K562 (cell line): ENCODE measurements around the gene TBL1X. TPM values are rescaled to one million over a fixed set of nuclear protein-coding genes. Genes with fewer than 3 reads are reported as not detected.

ENCODE experiments used
- ATAC-seq: fragments of 200-7000 bp; cut with Tn5 transposase; 3 replicates; pipeline ENCODE4 v1.9.1; 2020; ENCODE audit warnings: moderate library complexity
- BruUV-seq: library from RNA; stranded (reverse); fragments of 400-500 nt; replicated peaks from 2 replicates; lab custom pipeline; 2021; lab: Mats Ljungman, UMichigan
- CTCF ChIA-PET: fragments of 300-600 bp; formaldehyde crosslinking; extraction: SDS; loops from one replicate; lab custom pipeline; 2021; ENCODE audit warnings: low intra/inter-chr PET ratio; lab: Yijun Ruan, JAX
- POLR2A ChIA-PET: fragments of 300-600, 350-650 bp; sonication (Branson Sonifier 250); formaldehyde crosslinking; extraction: SDS; loops from one replicate; lab custom pipeline; 2021; ENCODE audit warnings: antibody characterized with exemption, inconsistent platforms; lab: Yijun Ruan, JAX
- DNase-seq, 4 experiments: peaks; one replicate each; pipeline versions ENCODE4 v3.0.0 to v3.0.0-alpha.2; 2011 to 2018; ENCODE audit warnings: low spot score in 3 of 4, mixed read lengths in 3 of 4; ENCODE audit errors: extremely low read depth in 1 of 4
- FAIRE-seq: peaks from 2 replicates; lab custom pipeline; 2011; peaks lifted over from hg19 to GRCh38; lab: Jason Lieb, UNC
- H2AFZ ChIP-seq: 2 replicates; pipeline ENCODE4 v1.6.0; 2011; ENCODE audit warnings: low read depth, low read length, control low read depth, inconsistent platforms
- H3K27ac ChIP-seq: fragments of 200-600 bp; 3 replicates; pipeline ENCODE4 v1.8.0; 2011; ENCODE audit warnings: low read depth, mild to moderate bottlenecking, control low read depth, inconsistent platforms, low read length, moderate library complexity, mixed read lengths; ENCODE audit errors: extremely low read depth
- H3K27me3 ChIP-seq, 2 experiments: fragments of 300-600 bp in 1 of 2; 2 replicates in 1 of 2; 3 replicates in 1 of 2; pipeline versions ENCODE4 v1.6.0 to v1.8.0; 2011; ENCODE audit warnings: inconsistent platforms in 2 of 2, low read length in 2 of 2, mild to moderate bottlenecking in 1 of 2, mixed read lengths in 1 of 2, moderate library complexity in 1 of 2; ENCODE audit not compliant: control insufficient read depth in 2 of 2, insufficient read depth in 2 of 2
- H3K36me3 ChIP-seq: fragments of 300-600 bp; 3 replicates; pipeline ENCODE4 v1.8.0; 2011; ENCODE audit warnings: mild to moderate bottlenecking, low read length, inconsistent platforms; ENCODE audit not compliant: control insufficient read depth, insufficient read depth
- H3K4me1 ChIP-seq, 2 experiments: fragments of 200-600 bp in 1 of 2; replicated peaks in 1 of 2; 2 replicates in 1 of 2; 3 replicates in 1 of 2; pipeline versions ENCODE4 v1.5.1 to v1.8.0; 2011; ENCODE audit warnings: inconsistent platforms in 2 of 2, low read length in 2 of 2, mild to moderate bottlenecking in 1 of 2, mixed read lengths in 1 of 2, moderate library complexity in 1 of 2; ENCODE audit not compliant: control insufficient read depth in 2 of 2, insufficient read depth in 2 of 2
- H3K4me2 ChIP-seq: 2 replicates; pipeline ENCODE4 v1.6.1; 2011; ENCODE audit warnings: low read length, control low read depth, inconsistent platforms, mixed read lengths; ENCODE audit not compliant: insufficient read depth
- H3K4me3 ChIP-seq: fragments of 200-600 bp; sonication (generic), shearing (Covaris generic); 2 replicates; pipeline ENCODE4 v1.5.1; 2016; ENCODE audit warnings: control low read depth, inconsistent platforms
- H3K79me2 ChIP-seq: fragments of 200-600 bp; 3 replicates; pipeline ENCODE4 v1.8.0; 2011; ENCODE audit warnings: low read length, inconsistent platforms; ENCODE audit not compliant: control insufficient read depth, insufficient read depth
- H3K9ac ChIP-seq, 2 experiments: 2 replicates each; pipeline versions ENCODE4 v1.6.0 to v1.6.1; 2011; ENCODE audit warnings: low read depth in 2 of 2, low read length in 2 of 2, control low read depth in 1 of 2, inconsistent platforms in 1 of 2, mild to moderate bottlenecking in 1 of 2, mixed read lengths in 1 of 2; ENCODE audit not compliant: insufficient read depth in 1 of 2
- H3K9me1 ChIP-seq: one replicate; pipeline ENCODE4 v1.6.0; 2011; ENCODE audit warnings: inconsistent platforms, mild to moderate bottlenecking, low read length, moderate library complexity; ENCODE audit not compliant: control insufficient read depth, insufficient read depth
- H3K9me3 ChIP-seq: replicated peaks from 2 replicates; pipeline ENCODE4 v1.5.1; 2011; ENCODE audit warnings: low read depth, low read length, inconsistent platforms; ENCODE audit not compliant: control insufficient read depth, insufficient read depth
- H4K20me1 ChIP-seq: replicated peaks from 2 replicates; pipeline ENCODE4 v1.6.1; 2011; ENCODE audit warnings: low read length, inconsistent platforms, mixed read lengths; ENCODE audit not compliant: control insufficient read depth, insufficient read depth
- HDAC1 ChIP-seq, 2 experiments: fragments of 450-650 bp; IDR thresholded peaks; 2 replicates each; pipeline ENCODE4 v1.6.1; 2016 to 2017; ENCODE audit warnings: inconsistent platforms in 1 of 2, mild to moderate bottlenecking in 1 of 2, moderate library complexity in 1 of 2
- NR2C1 ChIP-seq, 2 experiments: fragments of 450-650 bp; IDR thresholded peaks; 2 replicates each; pipeline ENCODE4 v1.6.1; 2017; ENCODE audit warnings: mild to moderate bottlenecking in 2 of 2, antibody characterized with exemption in 1 of 2, inconsistent platforms in 1 of 2, missing compliant biosample characterization in 1 of 2, missing genetic modification characterization in 1 of 2
- RBM15 ChIP-seq: fragments of 200-400 bp; formaldehyde crosslinking; IDR thresholded peaks from 2 replicates; pipeline ENCODE4 v1.6.1; 2018; ENCODE audit warnings: mild to moderate bottlenecking, low read length, moderate library complexity; ENCODE audit not compliant: insufficient read depth
- ZNF695 ChIP-seq: fragments of 450-650 bp; formaldehyde crosslinking; IDR thresholded peaks from 2 replicates; pipeline ENCODE4 v1.4.0; 2020; ENCODE audit warnings: mild to moderate bottlenecking, moderate library complexity
- WGBS: fragments of 100-300 bp; shearing (Covaris generic); methylation state at CpG from one replicate; pipeline ENCODE4 v1.1.6; 2016; ENCODE audit warnings: low coverage, mixed read lengths; ENCODE audit not compliant: insufficient coverage; ENCODE audit errors: missing lambda C conversion rate; 5-methylcytosine and 5-hydroxymethylcytosine counted together
- in situ Hi-C: fragments of 300-500 bp; cut with MboI; formaldehyde crosslinking; loops from 4 replicates; pipeline ENCODE4 v1.15.0; 2018; ENCODE audit warnings: inconsistent platforms, mixed read lengths
- intact Hi-C: fragments of 100-400 bp; cut with micrococcal nuclease; formaldehyde crosslinking; loops from 2 replicates; pipeline ENCODE4 v1.14.2; 2022
- polyA plus RNA-seq, 8 experiments: library from polyadenylated mRNA; depleted of rRNA in 4 of 8; stranded (reverse) in 5 of 8; unstranded in 3 of 8; fragments of >200 nt; fragmentation: Nextera tagmentation in 2 of 8; fragmentation: Illumina TruSeq in 1 of 8; extraction: Ambion mirVana in 2 of 8; extraction: Trizol in 1 of 8; gene quantifications; 2 replicates each; pipeline versions ENCODE4 v1.2.1 to v1.2.3, GENCODE V29; 2011 to 2014; ENCODE audit warnings: inconsistent platforms in 1 of 8, missing spikeins in 1 of 8
- total RNA-seq, 7 experiments: library from RNA; depleted of rRNA in 6 of 7; stranded (reverse); fragments of >200 nt in 6 of 7; fragmentation: Illumina TruSeq in 2 of 7; extraction: Trizol in 2 of 7; gene quantifications; 2 replicates each; pipeline versions ENCODE4 v1.2.1 to v1.2.3, GENCODE V29; 2011 to 2021; ENCODE audit warnings: low replicate concordance in 1 of 7
- TF ChIP-seq, protein P1 (sequence below): sonication (generic); formaldehyde crosslinking; IDR thresholded peaks from 2 replicates; pipeline ENCODE4 v1.8.0; 2022; ENCODE audit warnings: mild to moderate bottlenecking, low read depth, missing genetic modification reagents
- TF ChIP-seq, protein P2 (sequence below): fragments of 450-650 bp; IDR thresholded peaks from 2 replicates; pipeline ENCODE4 v1.6.1; 2017; ENCODE audit warnings: antibody characterized with exemption, mild to moderate bottlenecking
- TF ChIP-seq, protein P3 (sequence below): fragments of 450-650 bp; IDR thresholded peaks from 2 replicates; pipeline ENCODE4 v1.6.1; 2014; ENCODE audit warnings: low read depth, mild to moderate bottlenecking, moderate library complexity, borderline replicate concordance

TBL1X gene
- total and polyA plus RNA-seq, 9 of the 15 experiments (the other 6 are each of a cell fraction or from before 2014, with no cell fraction given): 6.0 to 49.6 (median 19.7) TPM

DNA sequence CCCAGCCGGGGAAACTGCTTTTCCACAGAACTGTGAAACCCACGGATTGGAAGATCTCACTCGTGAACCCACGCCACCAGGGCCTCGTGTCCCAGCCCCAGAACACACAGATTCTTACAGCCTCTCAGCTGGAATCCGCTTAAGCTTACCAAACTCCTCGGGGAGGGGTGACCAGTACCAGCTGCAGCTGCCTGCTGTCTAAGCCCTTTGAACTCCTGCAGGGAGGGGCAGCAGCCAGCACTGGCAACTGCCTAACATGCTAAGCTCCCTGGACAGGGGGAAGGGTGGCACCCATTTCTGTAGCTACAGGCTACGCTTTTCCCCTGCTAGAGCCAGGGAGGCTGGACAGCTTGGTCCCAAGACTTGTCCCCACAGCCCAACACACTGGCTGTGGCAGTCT is 38.4 kb downstream of the TBL1X start:
- no peak overlapping the region for H3K4me2 ChIP-seq
- FAIRE-seq: no peak
- no peak overlapping the region for H3K27ac ChIP-seq
- H4K20me1 ChIP-seq: peaks cover 5% of the 10 kb centered on the region; the same call in 1 of the 2 replicates
- no peak overlapping the region for H3K4me3 ChIP-seq
- intact Hi-C loops (no loop called here), in situ Hi-C loops (no loop called here)
- no peak for DNase-seq
- no peaks in the 10 kb centered on the region for H3K27me3 ChIP-seq
- no peak overlapping the region for H2AFZ ChIP-seq
- H3K36me3 ChIP-seq: peaks cover 34% of the 10 kb centered on the region; the same call in 2 of the 3 replicates
- no peak for ATAC-seq
- H3K9ac ChIP-seq: no peak overlapping the region
- peaks cover 16% of the 10 kb centered on the region for H3K79me2 ChIP-seq
- TF ChIP-seq HDAC1 (IDR thresholded peaks at IDR 0.05) (no peak), ZNF695 (CRISPR knock-in tag) (no peak)
- WGBS: 98% methylated on average over 7 of the region's 8 CpGs
- BruUV-seq: no TSS peak
- ChIA-PET POLR2A (no interaction called here), CTCF (no interaction called here)
- no peaks in the 10 kb centered on the region for H3K9me1 ChIP-seq
- no peaks in the 10 kb centered on the region for H3K9me3 ChIP-seq
- peaks cover 0 to 3% of the 10 kb centered on the region in 2 experiments; a peak in 1 of 5 replicates for H3K4me1 ChIP-seq

DNA sequence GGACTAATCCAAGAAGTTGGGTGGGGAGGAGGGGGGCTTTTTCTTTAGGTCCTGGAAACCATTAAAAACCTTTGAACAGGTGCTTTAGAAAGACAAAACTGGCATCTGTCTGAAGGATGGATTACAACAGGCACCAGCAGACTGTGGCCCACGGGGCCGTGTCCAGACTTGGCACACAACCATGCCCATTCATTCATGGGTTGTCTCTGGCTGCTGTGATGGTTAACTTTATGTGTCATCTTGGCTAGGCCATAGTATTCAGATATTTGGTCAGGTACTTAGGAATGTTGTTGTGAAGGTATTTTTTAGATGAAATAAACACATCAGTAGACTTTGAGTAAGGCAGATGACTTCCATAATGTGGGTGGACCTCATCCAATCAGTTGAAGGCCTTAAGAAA is 45.5 kb downstream of the TBL1X start:
- no TSS peak for BruUV-seq
- no peak overlapping the region for H3K4me3 ChIP-seq
- H2AFZ ChIP-seq: no peak overlapping the region
- ATAC-seq (no peak), DNase-seq (no peak), FAIRE-seq (no peak)
- POLR2A ChIA-PET: interaction anchor here (1.0 kb wide), 1 partner anchor 59 kb away, joined by 4 read pairs; no protein-coding TSS in a partner anchor
- no peaks in the 10 kb centered on the region for H3K9me1 ChIP-seq
- H3K27ac ChIP-seq: no peak overlapping the region
- 100% methylated on average over 2 of the region's 2 CpGs for WGBS
- peaks cover 9 to 10% of the 10 kb centered on the region in 2 experiments; a peak in 4 of 5 replicates for H3K4me1 ChIP-seq
- no peaks in the 10 kb centered on the region for H3K27me3 ChIP-seq
- H3K4me2 ChIP-seq: no peak overlapping the region
- peaks cover 11% of the 10 kb centered on the region for H3K79me2 ChIP-seq
- intact Hi-C loops (no loop called here), in situ Hi-C loops (no loop called here)
- H3K9ac ChIP-seq: no peak overlapping the region
- peaks cover 13% of the 10 kb centered on the region; the same call in 1 of the 3 replicates for H3K36me3 ChIP-seq
- H4K20me1 ChIP-seq: 0 out of 2 replicates have a peak, but pooled peaks cover 5% of the 10 kb centered on the region
- H3K9me3 ChIP-seq: no peaks in the 10 kb centered on the region
- CTCF ChIA-PET: no interaction called here
- TF ChIP-seq, protein P1, sequence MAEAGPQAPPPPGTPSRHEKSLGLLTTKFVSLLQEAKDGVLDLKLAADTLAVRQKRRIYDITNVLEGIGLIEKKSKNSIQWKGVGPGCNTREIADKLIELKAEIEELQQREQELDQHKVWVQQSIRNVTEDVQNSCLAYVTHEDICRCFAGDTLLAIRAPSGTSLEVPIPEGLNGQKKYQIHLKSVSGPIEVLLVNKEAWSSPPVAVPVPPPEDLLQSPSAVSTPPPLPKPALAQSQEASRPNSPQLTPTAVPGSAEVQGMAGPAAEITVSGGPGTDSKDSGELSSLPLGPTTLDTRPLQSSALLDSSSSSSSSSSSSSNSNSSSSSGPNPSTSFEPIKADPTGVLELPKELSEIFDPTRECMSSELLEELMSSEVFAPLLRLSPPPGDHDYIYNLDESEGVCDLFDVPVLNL (CRISPR knock-in tag): no peak
- TF ChIP-seq NR2C1 (IDR thresholded peaks at IDR 0.05) (no peak), NR2C1 (tag; IDR thresholded peaks at IDR 0.05) (no peak), RBM15 (no peak)
- TF ChIP-seq, protein P2, sequence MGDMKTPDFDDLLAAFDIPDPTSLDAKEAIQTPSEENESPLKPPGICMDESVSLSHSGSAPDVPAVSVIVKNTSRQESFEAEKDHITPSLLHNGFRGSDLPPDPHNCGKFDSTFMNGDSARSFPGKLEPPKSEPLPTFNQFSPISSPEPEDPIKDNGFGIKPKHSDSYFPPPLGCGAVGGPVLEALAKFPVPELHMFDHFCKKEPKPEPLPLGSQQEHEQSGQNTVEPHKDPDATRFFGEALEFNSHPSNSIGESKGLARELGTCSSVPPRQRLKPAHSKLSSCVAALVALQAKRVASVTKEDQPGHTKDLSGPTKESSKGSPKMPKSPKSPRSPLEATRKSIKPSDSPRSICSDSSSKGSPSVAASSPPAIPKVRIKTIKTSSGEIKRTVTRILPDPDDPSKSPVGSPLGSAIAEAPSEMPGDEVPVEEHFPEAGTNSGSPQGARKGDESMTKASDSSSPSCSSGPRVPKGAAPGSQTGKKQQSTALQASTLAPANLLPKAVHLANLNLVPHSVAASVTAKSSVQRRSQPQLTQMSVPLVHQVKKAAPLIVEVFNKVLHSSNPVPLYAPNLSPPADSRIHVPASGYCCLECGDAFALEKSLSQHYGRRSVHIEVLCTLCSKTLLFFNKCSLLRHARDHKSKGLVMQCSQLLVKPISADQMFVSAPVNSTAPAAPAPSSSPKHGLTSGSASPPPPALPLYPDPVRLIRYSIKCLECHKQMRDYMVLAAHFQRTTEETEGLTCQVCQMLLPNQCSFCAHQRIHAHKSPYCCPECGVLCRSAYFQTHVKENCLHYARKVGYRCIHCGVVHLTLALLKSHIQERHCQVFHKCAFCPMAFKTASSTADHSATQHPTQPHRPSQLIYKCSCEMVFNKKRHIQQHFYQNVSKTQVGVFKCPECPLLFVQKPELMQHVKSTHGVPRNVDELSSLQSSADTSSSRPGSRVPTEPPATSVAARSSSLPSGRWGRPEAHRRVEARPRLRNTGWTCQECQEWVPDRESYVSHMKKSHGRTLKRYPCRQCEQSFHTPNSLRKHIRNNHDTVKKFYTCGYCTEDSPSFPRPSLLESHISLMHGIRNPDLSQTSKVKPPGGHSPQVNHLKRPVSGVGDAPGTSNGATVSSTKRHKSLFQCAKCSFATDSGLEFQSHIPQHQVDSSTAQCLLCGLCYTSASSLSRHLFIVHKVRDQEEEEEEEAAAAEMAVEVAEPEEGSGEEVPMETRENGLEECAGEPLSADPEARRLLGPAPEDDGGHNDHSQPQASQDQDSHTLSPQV: no peak
- TF ChIP-seq, protein P3, sequence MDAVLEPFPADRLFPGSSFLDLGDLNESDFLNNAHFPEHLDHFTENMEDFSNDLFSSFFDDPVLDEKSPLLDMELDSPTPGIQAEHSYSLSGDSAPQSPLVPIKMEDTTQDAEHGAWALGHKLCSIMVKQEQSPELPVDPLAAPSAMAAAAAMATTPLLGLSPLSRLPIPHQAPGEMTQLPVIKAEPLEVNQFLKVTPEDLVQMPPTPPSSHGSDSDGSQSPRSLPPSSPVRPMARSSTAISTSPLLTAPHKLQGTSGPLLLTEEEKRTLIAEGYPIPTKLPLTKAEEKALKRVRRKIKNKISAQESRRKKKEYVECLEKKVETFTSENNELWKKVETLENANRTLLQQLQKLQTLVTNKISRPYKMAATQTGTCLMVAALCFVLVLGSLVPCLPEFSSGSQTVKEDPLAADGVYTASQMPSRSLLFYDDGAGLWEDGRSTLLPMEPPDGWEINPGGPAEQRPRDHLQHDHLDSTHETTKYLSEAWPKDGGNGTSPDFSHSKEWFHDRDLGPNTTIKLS: no peak
